ENCODE measurements around the gene CACTIN.
"Not testable (repeated sequence)": the region's sequence is repeated elsewhere in the genome, so short reads cannot be mapped to it uniquely, and the experiment has no call there.

CACTIN gene

GRCh38 chr19:3663838-3664237 is 37.2 kb upstream of the CACTIN start:
- no peak for DNase-seq (ENCODE audit: low read depth)

- no peak for DNase-seq (ENCODE audit: low read depth)
These were observed 35.0 kb upstream of the CACTIN start for GRCh38 chr19:3661284-3662238.

- DNase-seq (ENCODE audit: low read depth) = no peak
These were observed 34.1 kb upstream of the CACTIN start for GRCh38 chr19:3660493-3661219.

DNA sequence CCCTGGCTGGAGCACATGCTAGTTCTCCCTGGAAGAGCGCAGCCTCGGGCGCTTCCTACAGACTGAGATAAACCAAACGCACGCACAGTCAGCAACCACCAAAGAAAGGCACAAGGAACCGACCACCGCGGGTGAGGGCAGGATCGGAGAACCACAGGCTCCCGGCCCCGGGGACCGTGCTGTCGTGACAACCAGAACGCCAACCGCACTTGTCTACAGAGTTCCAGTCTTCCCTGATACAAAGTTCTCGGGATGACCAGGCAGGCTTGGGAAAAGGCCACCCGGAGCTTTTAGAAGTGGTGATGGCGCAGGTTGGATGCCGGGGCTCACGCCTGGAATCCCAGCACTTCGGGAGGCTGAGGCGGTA is 33.1 kb upstream of the CACTIN start:
- no peak for DNase-seq (ENCODE audit: low read depth)

DNA sequence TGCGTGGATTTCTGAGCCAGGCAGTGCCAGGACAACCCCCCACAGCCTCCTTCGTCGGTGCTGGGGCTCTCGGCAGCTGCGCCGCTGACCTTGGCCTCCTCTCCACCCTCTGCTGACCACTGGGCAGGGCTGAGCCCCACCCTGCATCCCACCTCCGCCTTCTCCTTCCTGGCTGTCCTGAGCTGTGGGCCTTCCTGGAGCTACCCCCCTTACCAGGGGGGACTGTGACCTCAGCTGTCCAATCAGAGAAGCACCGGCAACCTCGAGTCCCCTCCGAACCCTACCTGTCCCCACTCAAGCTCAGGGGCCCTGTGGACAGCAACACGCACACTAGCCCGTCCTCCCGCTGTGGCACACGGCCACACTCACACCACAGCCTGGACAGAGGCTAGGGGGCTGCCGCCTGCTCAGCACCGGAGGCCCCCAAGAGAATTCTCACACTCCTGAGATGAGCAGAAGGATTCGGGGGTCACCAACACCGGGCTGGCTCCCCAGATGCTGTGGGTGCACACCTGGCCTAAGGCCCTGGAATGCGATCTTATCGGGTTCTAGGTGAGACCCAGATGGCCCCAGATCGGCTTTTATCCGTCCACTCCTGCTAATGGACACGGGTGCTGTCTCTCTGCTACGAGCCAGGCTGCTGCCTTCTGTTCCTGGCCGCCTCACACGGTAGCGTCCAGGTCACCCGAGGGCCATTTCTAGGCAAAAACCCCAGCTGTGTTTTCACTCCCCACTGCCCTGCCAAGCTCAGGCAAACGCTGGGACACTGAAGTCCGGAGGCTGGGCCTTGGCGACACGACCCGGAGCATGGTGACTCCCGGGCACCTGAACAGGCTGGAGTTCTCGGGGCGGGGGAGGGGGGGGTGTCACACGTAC is 32.5 kb upstream of the CACTIN start:
- no peak for DNase-seq (ENCODE audit: low read depth)

- no peak for DNase-seq (ENCODE audit: low read depth)
These were observed 31.6 kb upstream of the CACTIN start for GRCh38 chr19:3658004-3658869.

DNA sequence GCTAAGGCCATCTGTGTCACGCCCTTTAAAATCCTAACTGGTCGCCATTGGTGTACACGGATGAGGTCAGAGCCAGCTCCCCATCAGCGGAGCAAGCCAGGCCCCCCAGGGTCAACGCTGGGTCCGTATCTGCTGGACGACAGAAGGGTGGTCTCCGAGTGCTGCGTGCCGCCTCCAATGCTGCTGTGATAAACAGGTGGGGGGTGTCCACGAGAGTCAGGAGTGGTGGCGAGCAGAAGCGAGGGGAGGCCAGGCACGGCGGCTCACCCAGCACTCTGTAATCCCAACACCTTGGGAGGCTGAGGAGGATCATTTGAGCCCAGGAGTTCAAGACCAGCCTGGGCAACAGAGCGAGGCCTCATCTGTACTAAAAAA is 30.8 kb upstream of the CACTIN start:
- DNase-seq (ENCODE audit: low read depth) = no peak

DNA sequence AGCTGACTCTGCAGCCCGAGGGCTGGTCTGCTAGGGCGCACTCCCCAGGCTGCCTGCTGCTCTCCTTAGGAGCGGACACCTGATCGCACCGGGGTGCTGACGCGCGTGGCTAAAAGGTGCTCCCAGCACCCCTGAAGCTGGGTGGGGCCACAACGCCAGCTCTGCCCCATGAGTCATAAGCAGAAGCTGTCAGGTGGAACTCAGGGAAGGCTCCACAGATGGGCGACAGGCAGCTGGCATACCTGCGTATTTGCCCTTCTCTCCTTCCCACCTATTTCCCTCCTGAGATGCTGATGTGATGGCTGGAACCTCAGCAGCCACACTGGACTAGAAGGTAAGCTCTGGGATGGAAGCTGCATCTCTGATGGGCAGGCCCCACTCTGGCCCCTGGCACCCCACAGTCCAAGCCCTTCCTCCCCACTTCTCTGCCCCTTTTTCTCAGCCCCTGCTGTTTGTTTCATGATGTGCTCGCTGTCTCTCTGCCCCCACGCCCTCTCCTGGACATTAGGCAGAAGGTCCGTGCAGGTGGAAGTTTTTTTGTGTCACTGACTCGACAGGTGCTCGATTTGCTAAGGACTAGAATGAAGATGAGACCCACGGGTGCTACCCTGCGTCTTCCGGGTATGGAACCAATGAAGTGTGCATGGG is 30.3 kb upstream of the CACTIN start:
- DNase-seq (ENCODE audit: low read depth) = no peak

GRCh38 chr19:3656073-3656746 is 29.6 kb upstream of the CACTIN start:
- no peak for DNase-seq (ENCODE audit: low read depth)

DNA sequence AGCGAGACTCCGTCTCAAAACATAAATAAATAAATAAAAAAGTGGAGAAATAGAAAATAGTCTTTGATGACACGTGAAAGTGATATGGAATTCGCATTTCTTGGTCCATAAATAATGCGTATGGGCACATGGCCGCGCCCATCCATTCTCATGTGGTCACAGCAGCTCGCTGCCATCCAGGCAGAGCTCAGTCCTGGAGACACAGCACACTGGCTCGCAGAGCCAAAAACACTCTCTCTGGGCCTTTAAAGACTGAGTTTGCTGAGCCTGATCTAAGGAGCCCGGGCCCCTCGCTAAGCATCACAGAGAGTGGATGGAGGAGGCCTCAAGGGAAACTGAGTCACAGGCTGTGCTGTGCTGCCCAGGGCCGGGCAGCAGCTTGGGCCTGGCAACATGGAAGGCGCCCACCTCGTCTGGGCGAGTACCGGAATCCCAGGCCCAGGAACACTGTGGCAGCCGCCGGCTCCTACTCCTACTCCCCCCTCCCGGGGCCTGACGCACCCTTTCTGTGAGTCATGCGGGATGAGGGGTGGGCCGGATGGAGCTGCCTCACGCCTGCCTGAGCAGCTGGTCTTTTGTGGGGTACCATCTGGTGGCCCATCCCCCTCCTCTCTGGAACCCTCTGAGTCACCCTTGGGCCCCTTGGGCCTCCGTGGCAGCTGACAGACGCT is 28.9 kb upstream of the CACTIN start:
- no peak for DNase-seq (ENCODE audit: low read depth)

DNA sequence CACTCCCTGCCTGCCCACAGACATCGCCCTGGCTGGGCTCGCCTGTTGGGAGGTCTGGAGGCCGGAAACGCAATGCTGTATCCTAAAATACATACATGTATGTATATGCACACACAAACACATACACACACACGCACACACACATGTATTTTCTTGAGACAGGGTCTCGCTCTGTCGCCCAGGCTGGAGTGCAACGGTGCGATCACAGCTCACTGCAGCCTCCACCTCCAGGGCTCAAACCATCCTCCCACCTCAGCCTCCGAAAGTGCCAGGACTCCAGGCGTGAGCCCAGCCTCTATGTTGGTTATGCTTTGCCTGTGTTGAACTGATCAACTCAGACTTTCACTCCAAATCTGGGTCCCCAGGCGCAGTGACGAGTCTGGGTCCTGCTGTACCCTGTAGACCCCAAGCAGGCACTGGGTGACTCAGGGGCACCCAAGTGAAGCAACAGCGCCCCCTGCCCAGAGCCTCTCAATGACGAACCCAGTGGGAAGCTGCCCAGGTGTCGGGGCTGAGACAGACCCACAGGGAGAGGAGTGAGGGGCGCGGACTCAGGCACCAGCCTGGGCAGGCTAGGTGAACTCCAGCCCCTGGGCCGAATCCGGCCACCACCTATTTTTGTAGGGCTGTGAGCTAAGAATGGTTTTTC is 27.4 kb upstream of the CACTIN start:
- DNase-seq (ENCODE audit: low read depth) = no peak

DNA sequence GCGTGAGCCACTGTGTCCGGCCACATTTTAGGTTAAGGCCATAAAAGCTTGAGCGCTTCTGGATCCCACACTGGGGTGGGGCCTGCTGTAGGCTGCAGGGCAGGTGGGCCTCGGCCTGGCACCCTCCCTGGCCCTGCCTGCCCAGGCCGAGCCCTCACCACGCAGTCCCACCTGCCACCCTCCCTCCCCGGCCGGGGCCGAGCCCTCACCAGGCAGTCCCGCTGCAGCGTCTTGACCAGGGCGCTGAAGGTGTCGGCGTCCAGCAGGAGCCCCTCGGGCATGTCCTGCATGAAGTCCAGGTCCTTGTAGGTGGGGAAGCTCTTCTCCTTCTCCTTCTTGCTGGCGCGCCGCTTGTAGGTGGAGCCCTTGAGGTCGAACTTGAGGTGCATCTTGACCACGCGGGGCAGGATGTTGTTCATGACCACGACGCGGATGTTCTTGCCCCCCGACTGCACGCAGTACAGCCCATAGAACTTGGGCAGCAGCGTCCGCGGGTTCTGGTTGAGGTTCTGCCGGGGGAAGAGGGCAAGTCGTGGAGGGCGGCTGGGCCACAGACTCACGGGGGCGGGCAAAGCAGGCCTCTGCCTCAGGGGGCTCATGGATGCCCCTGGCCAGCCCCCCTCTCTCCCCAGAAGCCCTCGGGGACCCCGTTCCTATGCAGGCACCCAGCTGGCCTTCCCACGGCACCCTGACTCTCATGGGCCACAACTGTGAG is 26.6 kb upstream of the CACTIN start:
- DNase-seq (ENCODE audit: low read depth) = no peak

DNA sequence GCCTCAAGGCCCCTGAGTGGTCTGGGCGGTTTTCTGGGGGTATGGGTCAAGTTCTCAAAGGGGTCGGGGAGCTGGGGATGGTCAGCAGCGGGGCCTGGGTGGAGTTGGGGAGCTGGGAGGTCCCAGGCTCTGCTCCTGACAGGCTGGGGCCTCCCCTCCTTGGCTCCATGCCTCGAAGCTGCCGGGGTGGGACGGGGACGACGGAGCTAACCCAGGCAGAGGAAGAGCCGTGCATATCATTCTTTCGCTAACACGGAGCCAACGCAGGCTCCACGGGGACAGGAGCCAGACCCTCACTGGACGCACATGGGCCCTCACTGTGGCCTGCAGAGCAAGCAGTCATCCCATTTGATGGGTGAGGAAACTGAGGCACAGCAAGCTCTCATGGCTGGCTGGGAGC is 25.8 kb upstream of the CACTIN start:
- no peak for DNase-seq (ENCODE audit: low read depth)

GRCh38 chr19:3651684-3652083 is 25.1 kb upstream of the CACTIN start:
- no peak for DNase-seq (ENCODE audit: low read depth)

DNA sequence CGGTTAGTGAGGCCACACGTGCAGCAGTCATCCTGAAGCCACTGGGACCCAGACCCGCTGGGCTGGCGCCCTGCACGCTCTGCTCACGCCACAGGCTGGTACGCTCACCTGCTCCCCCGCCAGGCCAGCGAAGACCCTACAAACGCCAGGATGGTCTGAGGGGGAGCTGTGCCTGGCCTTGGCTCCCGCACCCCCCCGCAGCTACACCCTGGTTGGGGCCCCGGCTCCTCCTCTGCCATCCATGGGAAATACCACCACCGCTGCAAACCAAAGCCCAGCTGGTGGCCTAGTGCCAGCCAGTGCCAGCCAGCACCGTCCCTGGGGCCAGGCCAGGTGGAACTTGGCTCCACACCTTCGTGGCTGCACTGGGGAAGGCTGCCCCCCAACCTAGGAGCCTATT is 23.3 kb upstream of the CACTIN start:
- DNase-seq (ENCODE audit: low read depth) = no peak

DNA sequence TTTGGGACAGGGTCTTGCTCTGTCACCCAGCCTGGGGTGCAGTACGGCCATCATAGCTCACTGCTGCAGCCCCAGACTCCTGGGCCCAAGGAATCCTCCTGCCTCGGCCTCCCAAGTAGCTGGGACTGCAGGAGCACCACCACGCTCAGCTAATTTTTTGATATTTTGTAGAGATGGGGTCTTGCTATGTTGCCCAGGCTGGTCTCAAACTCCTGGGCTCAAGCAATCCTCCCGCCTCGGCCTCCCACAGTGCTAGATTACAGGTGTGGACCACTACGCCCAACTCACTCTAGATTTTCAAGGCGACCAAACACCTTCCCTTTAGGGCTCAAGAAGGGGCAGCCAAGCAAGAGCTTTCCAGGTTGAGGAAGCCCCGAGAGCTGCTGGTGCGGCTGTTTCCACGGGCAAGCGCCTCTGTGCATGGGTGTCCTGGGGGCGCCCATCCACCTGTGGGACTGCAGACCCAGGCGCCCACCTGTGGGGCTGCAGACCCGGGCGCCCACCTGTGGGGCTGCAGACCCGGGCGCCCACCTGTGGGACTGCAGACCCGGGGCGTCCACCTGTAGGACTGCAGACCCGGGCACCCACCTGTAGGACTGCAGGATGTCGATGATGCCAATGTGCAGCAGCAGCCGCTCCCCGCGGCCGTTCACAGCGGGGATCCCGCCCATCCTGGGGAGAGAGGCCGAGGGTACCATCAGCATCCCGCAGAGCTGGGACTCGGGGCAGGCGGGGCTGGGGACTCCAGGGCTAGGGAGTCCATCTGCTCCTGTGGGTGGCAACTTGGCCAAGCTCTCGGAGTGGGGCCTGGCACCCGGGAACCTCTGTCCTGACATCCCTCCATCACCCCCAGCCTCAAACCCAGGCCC is 21.7 kb upstream of the CACTIN start:
- no peak for DNase-seq (ENCODE audit: low read depth)

GRCh38 chr19:3647102-3647501 is 20.5 kb upstream of the CACTIN start:
- DNase-seq (ENCODE audit: low read depth) = not testable (repeated sequence)

Measured in activated T-helper 1 cell treated with Interleukin-2 at 50 U/mL for 16 hours (primary cell).